GM12878 (cell line): ENCODE measurements around the gene RAB23. TPM values are rescaled to one million over a fixed set of nuclear protein-coding genes. Genes with fewer than 3 reads are reported as not detected.

Experiments used
- ATAC-seq: fragments of 200-7000 bp; cut with Tn5 transposase; 3 replicates; pipeline ENCODE4 v1.9.1; 2020; ENCODE audit warnings: mild to moderate bottlenecking, moderate library complexity
- BruUV-seq: library from RNA; stranded (reverse); fragments of 400-500 nt; replicated peaks from 2 replicates; lab custom pipeline; 2021; lab: Mats Ljungman, UMichigan
- CTCF ChIA-PET: fragments of 300-600 bp; sonication (Branson Sonifier 250); formaldehyde crosslinking; extraction: SDS; loops from one replicate; lab custom pipeline; 2021; ENCODE audit warnings: inconsistent platforms; lab: Yijun Ruan, JAX
- POLR2A ChIA-PET: fragments of 350-600 bp; formaldehyde crosslinking; extraction: SDS; loops from one replicate; lab custom pipeline; 2021; ENCODE audit warnings: inconsistent platforms; lab: Charles Lee
- RAD21 ChIA-PET: fragments of 300-600 bp; sonication (Branson Sonifier 250); formaldehyde crosslinking; loops from one replicate; lab custom pipeline; 2023; ENCODE audit warnings: antibody characterized with exemption; ENCODE audit not compliant: unreplicated experiment; lab: Charles Lee
- SMC1A ChIA-PET: fragments of 300-600 bp; sonication (Branson Sonifier 250); formaldehyde crosslinking; loops from one replicate; lab custom pipeline; 2023; ENCODE audit not compliant: unreplicated experiment, uncharacterized antibody; lab: Charles Lee
- DNase-seq: peaks from one replicate; pipeline ENCODE4 v3.0.0-alpha.2; 2011; ENCODE audit warnings: low read depth, low spot score
- FAIRE-seq: peaks from 3 replicates; lab custom pipeline; 2011; peaks lifted over from hg19 to GRCh38; lab: Jason Lieb, UNC
- H2AFZ ChIP-seq: 2 replicates; pipeline ENCODE4 v1.6.0; 2011; ENCODE audit warnings: low read depth, low read length, control low read depth; ENCODE audit not compliant: control insufficient read depth
- H3K27ac ChIP-seq: 2 replicates; pipeline ENCODE4 v1.5.1; 2011; ENCODE audit warnings: control low read depth; ENCODE audit not compliant: control insufficient read depth, insufficient read depth
- H3K27me3 ChIP-seq, 2 experiments: replicated peaks in 1 of 2; 2 replicates each; pipeline versions ENCODE4 v1.6.0 to v1.6.1; 2011; ENCODE audit warnings: low read length in 1 of 2; ENCODE audit not compliant: control insufficient read depth in 2 of 2, insufficient read depth in 2 of 2
- H3K36me3 ChIP-seq, 2 experiments: 2 replicates each; pipeline ENCODE4 v1.5.1; 2011; ENCODE audit warnings: low read length in 1 of 2; ENCODE audit not compliant: control insufficient read depth in 2 of 2, insufficient read depth in 2 of 2
- H3K4me1 ChIP-seq: 2 replicates; pipeline ENCODE4 v1.6.1; 2011; ENCODE audit warnings: mild to moderate bottlenecking, low read length, moderate library complexity, mixed read lengths; ENCODE audit not compliant: control insufficient read depth, insufficient read depth
- H3K4me2 ChIP-seq: 2 replicates; pipeline ENCODE4 v1.6.0; 2011; ENCODE audit warnings: control low read depth; ENCODE audit not compliant: control insufficient read depth, insufficient read depth
- H3K4me3 ChIP-seq: fragments of 200-600 bp; sonication (generic); 2 replicates; pipeline ENCODE4 v1.5.1; 2016
- H3K79me2 ChIP-seq: 2 replicates; pipeline ENCODE4 v1.6.0; 2011; ENCODE audit warnings: low read length; ENCODE audit not compliant: control insufficient read depth, insufficient read depth
- H3K9ac ChIP-seq: 2 replicates; pipeline ENCODE4 v1.8.0; 2011; ENCODE audit warnings: low read length, control low read depth, mixed read lengths; ENCODE audit not compliant: control insufficient read depth, insufficient read depth
- H3K9me3 ChIP-seq: replicated peaks from 3 replicates; pipeline ENCODE4 v1.5.1; 2011; ENCODE audit warnings: mild to moderate bottlenecking, low read length; ENCODE audit not compliant: control insufficient read depth, insufficient read depth
- H4K20me1 ChIP-seq: 2 replicates; pipeline ENCODE4 v1.6.0; 2011; ENCODE audit not compliant: control insufficient read depth, insufficient read depth
- BHLHE40 ChIP-seq, 2 experiments: fragments of 450-650 bp in 1 of 2; IDR thresholded peaks; 2 replicates each; pipeline ENCODE4 v1.6.1; 2011 to 2017; ENCODE audit warnings: low read depth in 2 of 2, borderline replicate concordance in 1 of 2, improper control_type of control experiment in 1 of 2, low read length in 1 of 2, mild to moderate bottlenecking in 1 of 2
- CBX5 ChIP-seq: sonication (generic); IDR thresholded peaks from 2 replicates; pipeline ENCODE4 v1.6.1; 2016; ENCODE audit warnings: low read depth, moderate library complexity, mild to moderate bottlenecking, inconsistent platforms
- GATAD2B ChIP-seq: fragments of 450-650 bp; conservative IDR thresholded peaks from 2 replicates; pipeline ENCODE4 v1.6.1; 2017; ENCODE audit warnings: low read depth, mild to moderate bottlenecking, moderate library complexity
- JUNB ChIP-seq: IDR thresholded peaks from 2 replicates; pipeline ENCODE4 v1.6.1; 2016; ENCODE audit warnings: antibody characterized with exemption, mild to moderate bottlenecking
- MTA2 ChIP-seq: fragments of 450-650 bp; IDR thresholded peaks from 2 replicates; pipeline ENCODE4 v1.6.1; 2016; ENCODE audit warnings: low read depth, mild to moderate bottlenecking, moderate library complexity
- SMAD5 ChIP-seq: IDR thresholded peaks from 2 replicates; pipeline ENCODE4 v1.6.1; 2016; ENCODE audit warnings: antibody characterized with exemption, low read depth
- STAT3 ChIP-seq: IDR thresholded peaks from 2 replicates; pipeline ENCODE4 v1.6.1; 2011; ENCODE audit warnings: low read depth, low read length, improper control_type of control experiment
- SUPT20H ChIP-seq: IDR thresholded peaks from 2 replicates; pipeline ENCODE4 v1.6.1; 2011; ENCODE audit warnings: low read depth, mild to moderate bottlenecking, low read length, moderate library complexity, borderline replicate concordance; ENCODE audit not compliant: control insufficient read depth
- WGBS: methylation state at CpG from one replicate; pipeline ENCODE4 v1.1.6; 2016; ENCODE audit warnings: low lambda C conversion rate; ENCODE audit not compliant: insufficient replicate concordance, insufficient coverage; ENCODE audit errors: missing lambda C conversion rate; 5-methylcytosine and 5-hydroxymethylcytosine counted together
- in situ Hi-C: fragments of 300-500 bp; cut with MboI; formaldehyde crosslinking; loops from 9 replicates; pipeline ENCODE4 v1.14.3; 2018; ENCODE audit warnings: mixed read lengths
- intact Hi-C: fragments of 100-400 bp; cut with micrococcal nuclease; formaldehyde crosslinking; loops from one replicate; pipeline ENCODE4 v1.14.2; 2022; ENCODE audit not compliant: unreplicated experiment
- polyA plus RNA-seq, 11 experiments: library from polyadenylated mRNA; depleted of rRNA in 4 of 11; unstranded in 6 of 11; stranded (reverse) in 5 of 11; fragments of >200 nt; fragmentation: Nextera tagmentation in 4 of 11; fragmentation: Illumina TruSeq in 1 of 11; extraction: Ambion mirVana in 4 of 11; extraction: Trizol in 1 of 11; gene quantifications; 1 replicate in 1 of 11; 2 replicates in 10 of 11; pipeline versions ENCODE4 v1.2.1 to v1.2.3, GENCODE V29; 2011 to 2016; ENCODE audit warnings: inconsistent platforms in 2 of 11, missing spikeins in 2 of 11, low read depth in 1 of 11
- total RNA-seq, 4 experiments: library from RNA; depleted of rRNA in 3 of 4; stranded (reverse); fragments of >200 nt in 3 of 4; fragmentation: Illumina TruSeq in 1 of 4; extraction: Trizol in 1 of 4; gene quantifications; 2 replicates each; pipeline versions ENCODE4 v1.2.1 to v1.2.3, GENCODE V29; 2013 to 2021
- TF ChIP-seq, protein P1 (sequence below): fragments of 450-650 bp; IDR thresholded peaks from 2 replicates; pipeline ENCODE4 v1.6.1; 2014; ENCODE audit warnings: mild to moderate bottlenecking
- TF ChIP-seq, protein P2 (sequence below): fragments of 450-650 bp; IDR thresholded peaks from 2 replicates; pipeline ENCODE4 v1.6.1; 2016; ENCODE audit warnings: mild to moderate bottlenecking, moderate library complexity, borderline replicate concordance
- TF ChIP-seq, protein P3 (sequence below): IDR thresholded peaks from 2 replicates; pipeline ENCODE4 v1.6.1; 2012; ENCODE audit warnings: low read length, inconsistent platforms

The RAB23 gene
- total and polyA plus RNA-seq, 10 of the 15 experiments (the other 5 are each of a cell fraction or from before 2014, with no cell fraction given): 0.80 to 6.0 (median 3.1) TPM

DNA sequence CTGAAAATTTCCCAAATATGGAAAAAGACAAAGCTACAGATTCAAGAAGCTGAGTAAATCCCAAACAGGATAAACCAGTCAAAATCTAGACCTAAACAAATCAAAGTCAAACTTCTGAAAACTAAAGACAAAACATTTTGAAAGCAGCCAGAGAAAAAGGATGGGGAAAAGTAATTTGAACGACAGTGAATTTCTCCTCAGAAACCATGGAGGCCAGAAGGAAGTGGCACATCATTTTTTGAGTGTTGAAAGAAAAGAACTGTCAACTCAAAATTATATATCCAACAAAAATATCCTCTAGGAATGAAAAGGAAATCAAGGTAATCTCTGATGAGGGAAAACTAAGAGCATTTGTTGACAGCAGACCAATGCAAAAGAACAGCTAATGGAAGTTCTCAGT, 6.8 kb downstream of the RAB23 start:
- Histone ChIP-seq H3K9me3 (peaks cover 3% of the 10 kb centered on the region; the same call in 1 of the 3 replicates), H3K27ac (no peak overlapping the region), H3K4me2 (no peak overlapping the region), H3K79me2 (peaks cover 1% of the 10 kb centered on the region), H3K27me3 (no peaks in the 10 kb centered on the region), H3K9ac (no peak overlapping the region), H3K4me3 (no peak overlapping the region), H2AFZ (no peak overlapping the region), H4K20me1 (no peaks in the 10 kb centered on the region), H3K4me1 (no peaks in the 10 kb centered on the region), H3K36me3 (no peaks in the 10 kb centered on the region)
- in situ Hi-C loops: no loop called here
- ATAC-seq (no peak), FAIRE-seq (no peak), DNase-seq (no peak)
- no TSS peak for BruUV-seq
- ChIA-PET POLR2A (no interaction called here), SMC1A (no interaction called here), RAD21 (no interaction called here), CTCF (interaction anchor here (0.7 kb wide), 1 partner anchor 280 kb away, joined by 3 read pairs; no protein-coding TSS in a partner anchor)
- TF ChIP-seq CBX5: peak; percentile 73; the same call in 1 of the 2 replicates
- TF ChIP-seq GATAD2B: no peak
- TF ChIP-seq MTA2: no peak
- intact Hi-C loops: no loop called here
- WGBS: 100% methylated on average over 1 of the region's 1 CpG

DNA sequence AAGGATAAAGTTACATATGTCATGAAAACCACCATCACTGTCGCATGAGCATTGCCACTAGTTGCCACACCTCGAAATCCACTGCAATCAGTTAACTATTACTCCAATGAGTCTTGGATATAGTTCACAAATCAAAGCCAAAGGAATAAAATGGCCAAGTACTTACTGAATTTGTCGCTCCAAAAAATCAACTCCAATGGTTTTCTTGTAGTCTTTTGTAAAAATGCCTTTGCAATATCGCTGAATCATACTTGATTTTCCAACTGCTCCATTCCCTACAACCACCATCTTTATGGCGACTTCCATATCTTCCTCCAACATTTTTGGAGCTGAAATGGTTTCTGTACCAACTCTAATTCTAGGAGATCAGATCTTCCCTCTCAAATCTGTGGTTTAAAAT, 12.0 kb downstream of the RAB23 start:
- H3K4me3 ChIP-seq: no peak overlapping the region
- H3K36me3 ChIP-seq: no peaks in the 10 kb centered on the region; a peak in 1 of 4 replicates
- no peaks in the 10 kb centered on the region for H3K4me1 ChIP-seq
- H2AFZ ChIP-seq: no peak overlapping the region
- no peaks in the 10 kb centered on the region; the same call in 1 of the 2 replicates for H3K79me2 ChIP-seq
- POLR2A ChIA-PET: no interaction called here
- WGBS: 96% methylated on average over 5 of the region's 5 CpGs
- H3K9me3 ChIP-seq: no peaks in the 10 kb centered on the region
- no peak overlapping the region for H3K9ac ChIP-seq
- ATAC-seq: no peak
- SMC1A ChIA-PET: no interaction called here
- no peak for DNase-seq
- no peaks in the 10 kb centered on the region for H3K27me3 ChIP-seq
- CTCF ChIA-PET: no interaction called here
- H3K27ac ChIP-seq: no peak overlapping the region
- H3K4me2 ChIP-seq: no peak overlapping the region
- no peak for FAIRE-seq
- RAD21 ChIA-PET: no interaction called here
- in situ Hi-C loops: no loop called here
- BruUV-seq: no TSS peak
- no peaks in the 10 kb centered on the region for H4K20me1 ChIP-seq
- intact Hi-C loops: no loop called here
- TF ChIP-seq SMAD5: no peak
- no peak for TF ChIP-seq JUNB
- no peak for TF ChIP-seq SUPT20H
- TF ChIP-seq, protein P1, sequence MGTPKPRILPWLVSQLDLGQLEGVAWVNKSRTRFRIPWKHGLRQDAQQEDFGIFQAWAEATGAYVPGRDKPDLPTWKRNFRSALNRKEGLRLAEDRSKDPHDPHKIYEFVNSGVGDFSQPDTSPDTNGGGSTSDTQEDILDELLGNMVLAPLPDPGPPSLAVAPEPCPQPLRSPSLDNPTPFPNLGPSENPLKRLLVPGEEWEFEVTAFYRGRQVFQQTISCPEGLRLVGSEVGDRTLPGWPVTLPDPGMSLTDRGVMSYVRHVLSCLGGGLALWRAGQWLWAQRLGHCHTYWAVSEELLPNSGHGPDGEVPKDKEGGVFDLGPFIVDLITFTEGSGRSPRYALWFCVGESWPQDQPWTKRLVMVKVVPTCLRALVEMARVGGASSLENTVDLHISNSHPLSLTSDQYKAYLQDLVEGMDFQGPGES: no peak
- TF ChIP-seq STAT3: no peak
- TF ChIP-seq, protein P2, sequence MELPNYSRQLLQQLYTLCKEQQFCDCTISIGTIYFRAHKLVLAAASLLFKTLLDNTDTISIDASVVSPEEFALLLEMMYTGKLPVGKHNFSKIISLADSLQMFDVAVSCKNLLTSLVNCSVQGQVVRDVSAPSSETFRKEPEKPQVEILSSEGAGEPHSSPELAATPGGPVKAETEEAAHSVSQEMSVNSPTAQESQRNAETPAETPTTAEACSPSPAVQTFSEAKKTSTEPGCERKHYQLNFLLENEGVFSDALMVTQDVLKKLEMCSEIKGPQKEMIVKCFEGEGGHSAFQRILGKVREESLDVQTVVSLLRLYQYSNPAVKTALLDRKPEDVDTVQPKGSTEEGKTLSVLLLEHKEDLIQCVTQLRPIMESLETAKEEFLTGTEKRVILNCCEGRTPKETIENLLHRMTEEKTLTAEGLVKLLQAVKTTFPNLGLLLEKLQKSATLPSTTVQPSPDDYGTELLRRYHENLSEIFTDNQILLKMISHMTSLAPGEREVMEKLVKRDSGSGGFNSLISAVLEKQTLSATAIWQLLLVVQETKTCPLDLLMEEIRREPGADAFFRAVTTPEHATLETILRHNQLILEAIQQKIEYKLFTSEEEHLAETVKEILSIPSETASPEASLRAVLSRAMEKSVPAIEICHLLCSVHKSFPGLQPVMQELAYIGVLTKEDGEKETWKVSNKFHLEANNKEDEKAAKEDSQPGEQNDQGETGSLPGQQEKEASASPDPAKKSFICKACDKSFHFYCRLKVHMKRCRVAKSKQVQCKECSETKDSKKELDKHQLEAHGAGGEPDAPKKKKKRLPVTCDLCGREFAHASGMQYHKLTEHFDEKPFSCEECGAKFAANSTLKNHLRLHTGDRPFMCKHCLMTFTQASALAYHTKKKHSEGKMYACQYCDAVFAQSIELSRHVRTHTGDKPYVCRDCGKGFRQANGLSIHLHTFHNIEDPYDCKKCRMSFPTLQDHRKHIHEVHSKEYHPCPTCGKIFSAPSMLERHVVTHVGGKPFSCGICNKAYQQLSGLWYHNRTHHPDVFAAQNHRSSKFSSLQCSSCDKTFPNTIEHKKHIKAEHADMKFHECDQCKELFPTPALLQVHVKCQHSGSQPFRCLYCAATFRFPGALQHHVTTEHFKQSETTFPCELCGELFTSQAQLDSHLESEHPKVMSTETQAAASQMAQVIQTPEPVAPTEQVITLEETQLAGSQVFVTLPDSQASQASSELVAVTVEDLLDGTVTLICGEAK: no peak
- TF ChIP-seq, protein P3, sequence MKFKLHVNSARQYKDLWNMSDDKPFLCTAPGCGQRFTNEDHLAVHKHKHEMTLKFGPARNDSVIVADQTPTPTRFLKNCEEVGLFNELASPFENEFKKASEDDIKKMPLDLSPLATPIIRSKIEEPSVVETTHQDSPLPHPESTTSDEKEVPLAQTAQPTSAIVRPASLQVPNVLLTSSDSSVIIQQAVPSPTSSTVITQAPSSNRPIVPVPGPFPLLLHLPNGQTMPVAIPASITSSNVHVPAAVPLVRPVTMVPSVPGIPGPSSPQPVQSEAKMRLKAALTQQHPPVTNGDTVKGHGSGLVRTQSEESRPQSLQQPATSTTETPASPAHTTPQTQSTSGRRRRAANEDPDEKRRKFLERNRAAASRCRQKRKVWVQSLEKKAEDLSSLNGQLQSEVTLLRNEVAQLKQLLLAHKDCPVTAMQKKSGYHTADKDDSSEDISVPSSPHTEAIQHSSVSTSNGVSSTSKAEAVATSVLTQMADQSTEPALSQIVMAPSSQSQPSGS: no peak
- TF ChIP-seq BHLHE40 (IDR thresholded peaks at IDR 0.05; ENCODE audit: borderline replicate concordance in 1 of 2, low read depth in 2 of 2, low read length in 1 of 2): no peak
